ENCODE results near the gene PPP1R18. TPM values are rescaled to one million over a fixed set of nuclear protein-coding genes. Genes with fewer than 3 reads are reported as not detected.

The PPP1R18 gene
- polyA plus RNA-seq, 3 donors = 58.5 to 226 (median 78.9) TPM

- no peak for DNase-seq
- Histone ChIP-seq H3K4me2 (replicated peaks; ENCODE audit: extremely low read depth, low read length, poor library complexity, severe bottlenecking) (no peak overlapping the region), H3K36me3 (replicated peaks in 1 of 2; ENCODE audit: control insufficient read depth in 1 of 2, insufficient read depth in 2 of 2, low read length in 2 of 2) (peaks cover 21 to 69% of the 10 kb centered on the region in 2 donors), H2AFZ (ENCODE audit: insufficient read depth, low read depth, low read length, poor library complexity, severe bottlenecking) (no peak overlapping the region), H3K79me2 (ENCODE audit: insufficient read depth, low read length) (peaks cover 4% of the 10 kb centered on the region), H3K4me1 (ENCODE audit: control insufficient read depth in 1 of 2, insufficient read depth in 2 of 2, low read length in 2 of 2) (peaks cover 2 to 3% of the 10 kb centered on the region in 2 donors), H3K9me3 (replicated peaks in 1 of 2; ENCODE audit: control insufficient read depth in 1 of 2, insufficient read depth in 1 of 2, low read length in 2 of 2) (no peaks in the 10 kb centered on the region), H3K27ac (ENCODE audit: low read depth in 1 of 2, low read length in 2 of 2) (no peak overlapping the region), H4K20me1 (ENCODE audit: insufficient read depth, low read length) (no peaks in the 10 kb centered on the region), H3K4me3 (replicated peaks in 1 of 3; ENCODE audit: low read depth in 2 of 3, low read length in 3 of 3) (no peak overlapping the region), H3K9ac (ENCODE audit: insufficient read depth, low read length, poor library complexity, severe bottlenecking) (no peak overlapping the region), H3K27me3 (ENCODE audit: control insufficient read depth in 2 of 2, insufficient read depth in 2 of 2, low read length in 2 of 2) (no peaks in the 10 kb centered on the region)
- Mint-ChIP-seq H3K9me3 (no peaks in the 10 kb centered on the region), H3K36me3 (peaks cover 66 to 77% of the 10 kb centered on the region in 2 donors), H3K4me3 (no peak overlapping the region), H3K27ac (no peak overlapping the region), H3K27me3 (ENCODE audit: low read depth in 3 of 3) (peaks cover 0 to 2% (median 0%) of the 10 kb centered on the region in 3 donors), H3K4me1 (peaks cover 9% of the 10 kb centered on the region)
- WGBS (ENCODE audit: insufficient coverage) = no CpG with 5 or more reads among the region's 2 CpGs
- intact Hi-C loops (cut with micrococcal nuclease) = no loop called here
- no peak for TF ChIP-seq CTCF (IDR thresholded peaks at IDR 0.05)
Observed at GRCh38 chr6:30709101-30709868, 22.8 kb upstream of the PPP1R18 start.

- Histone ChIP-seq H3K9me3 (replicated peaks in 1 of 2; ENCODE audit: control insufficient read depth in 1 of 2, insufficient read depth in 1 of 2, low read length in 2 of 2) (no peaks in the 10 kb centered on the region), H3K27me3 (ENCODE audit: control insufficient read depth in 2 of 2, insufficient read depth in 2 of 2, low read length in 2 of 2) (no peaks in the 10 kb centered on the region), H3K4me2 (replicated peaks; ENCODE audit: extremely low read depth, low read length, poor library complexity, severe bottlenecking) (no peak overlapping the region), H3K27ac (ENCODE audit: low read depth in 1 of 2, low read length in 2 of 2) (no peak overlapping the region), H3K9ac (ENCODE audit: insufficient read depth, low read length, poor library complexity, severe bottlenecking) (no peak overlapping the region), H4K20me1 (ENCODE audit: insufficient read depth, low read length) (no peaks in the 10 kb centered on the region), H3K4me3 (replicated peaks in 1 of 3; ENCODE audit: low read depth in 2 of 3, low read length in 3 of 3) (no peak overlapping the region), H3K79me2 (ENCODE audit: insufficient read depth, low read length) (peaks cover 4% of the 10 kb centered on the region), H2AFZ (ENCODE audit: insufficient read depth, low read depth, low read length, poor library complexity, severe bottlenecking) (no peak overlapping the region), H3K36me3 (replicated peaks in 1 of 2; ENCODE audit: control insufficient read depth in 1 of 2, insufficient read depth in 2 of 2, low read length in 2 of 2) (peaks cover 11 to 63% of the 10 kb centered on the region in 2 donors), H3K4me1 (ENCODE audit: control insufficient read depth in 1 of 2, insufficient read depth in 2 of 2, low read length in 2 of 2) (peaks cover 13 to 15% of the 10 kb centered on the region in 2 donors)
- no peak for DNase-seq
- 93% methylated on average over 6 of the region's 6 CpGs for WGBS (ENCODE audit: insufficient coverage)
- intact Hi-C loops (cut with micrococcal nuclease) = no loop called here
- H3K4me3 Mint-ChIP-seq = no peak overlapping the region
- no peak for TF ChIP-seq CTCF (IDR thresholded peaks at IDR 0.05)
- H3K27ac Mint-ChIP-seq = peak overlapping the region in 1 of 7 donors; percentile 2
- peaks cover 64 to 71% of the 10 kb centered on the region in 2 donors for H3K36me3 Mint-ChIP-seq
- H3K9me3 Mint-ChIP-seq = no peaks in the 10 kb centered on the region
- H3K27me3 Mint-ChIP-seq (ENCODE audit: low read depth in 3 of 3) = peaks cover 0 to 5% (median 1%) of the 10 kb centered on the region in 3 donors
- H3K4me1 Mint-ChIP-seq = peaks cover 20% of the 10 kb centered on the region
Observed at GRCh38 chr6:30707281-30707850, 20.9 kb upstream of the PPP1R18 start.
